B cell (primary cell): ENCODE measurements around the gene CDKN2B.

Experiments used
- EZH2 ChIP-seq: IDR thresholded peaks from 2 replicates; pipeline ENCODE4 v1.6.1; 2012; ENCODE audit warnings: borderline replicate concordance, low read depth, mild to moderate bottlenecking, moderate library complexity, low read length; ENCODE audit not compliant: insufficient read depth, poor library complexity, severe bottlenecking
- TF ChIP-seq, protein P1 (sequence below): fragments of 200-600 bp; IDR thresholded peaks from one replicate; pipeline ENCODE4 v1.8.0; 2022; ENCODE audit warnings: antibody characterized with exemption, mild to moderate bottlenecking

DNA sequence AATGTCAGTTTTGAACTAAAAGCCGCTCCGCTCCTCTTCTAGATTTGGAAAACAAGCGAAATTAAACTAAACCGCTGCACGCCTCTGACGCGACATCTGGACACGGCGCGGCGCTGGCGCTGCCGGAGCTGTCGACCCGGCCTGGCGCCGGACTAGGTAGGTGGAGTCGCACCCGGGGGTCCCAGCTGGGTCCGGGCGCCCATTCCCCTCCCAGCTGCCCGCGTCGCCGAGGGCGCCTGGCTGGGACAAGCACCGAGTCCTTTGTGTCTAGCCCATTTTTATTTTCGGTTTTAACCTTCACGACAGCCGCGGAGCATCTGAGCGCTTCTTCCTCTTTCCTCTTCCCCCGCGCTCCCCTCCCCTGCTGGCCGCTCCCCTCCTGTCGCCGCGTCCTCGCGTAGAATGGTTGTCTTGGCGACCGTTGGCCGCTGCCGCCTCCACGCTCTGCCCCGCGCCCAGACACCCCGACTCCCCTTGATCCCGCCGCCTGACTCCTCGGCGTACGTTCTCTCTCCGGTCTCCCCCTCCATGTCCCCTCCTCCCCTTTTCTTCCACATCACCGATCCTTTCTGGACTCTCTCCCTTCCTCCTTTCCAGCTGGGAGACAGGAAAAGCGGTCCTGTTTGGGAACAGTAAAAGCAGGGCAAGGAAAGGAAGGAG, 14.0 kb downstream of the CDKN2B start:
- TF ChIP-seq, protein P1, sequence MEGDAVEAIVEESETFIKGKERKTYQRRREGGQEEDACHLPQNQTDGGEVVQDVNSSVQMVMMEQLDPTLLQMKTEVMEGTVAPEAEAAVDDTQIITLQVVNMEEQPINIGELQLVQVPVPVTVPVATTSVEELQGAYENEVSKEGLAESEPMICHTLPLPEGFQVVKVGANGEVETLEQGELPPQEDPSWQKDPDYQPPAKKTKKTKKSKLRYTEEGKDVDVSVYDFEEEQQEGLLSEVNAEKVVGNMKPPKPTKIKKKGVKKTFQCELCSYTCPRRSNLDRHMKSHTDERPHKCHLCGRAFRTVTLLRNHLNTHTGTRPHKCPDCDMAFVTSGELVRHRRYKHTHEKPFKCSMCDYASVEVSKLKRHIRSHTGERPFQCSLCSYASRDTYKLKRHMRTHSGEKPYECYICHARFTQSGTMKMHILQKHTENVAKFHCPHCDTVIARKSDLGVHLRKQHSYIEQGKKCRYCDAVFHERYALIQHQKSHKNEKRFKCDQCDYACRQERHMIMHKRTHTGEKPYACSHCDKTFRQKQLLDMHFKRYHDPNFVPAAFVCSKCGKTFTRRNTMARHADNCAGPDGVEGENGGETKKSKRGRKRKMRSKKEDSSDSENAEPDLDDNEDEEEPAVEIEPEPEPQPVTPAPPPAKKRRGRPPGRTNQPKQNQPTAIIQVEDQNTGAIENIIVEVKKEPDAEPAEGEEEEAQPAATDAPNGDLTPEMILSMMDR = no peak
- no peak for TF ChIP-seq EZH2
